ENCODE measurements around the gene ATP8B3.
"Not testable (repeated sequence)": the region's sequence is repeated elsewhere in the genome, so short reads cannot be mapped to it uniquely, and the experiment has no call there.

Gene ATP8B3

DNA sequence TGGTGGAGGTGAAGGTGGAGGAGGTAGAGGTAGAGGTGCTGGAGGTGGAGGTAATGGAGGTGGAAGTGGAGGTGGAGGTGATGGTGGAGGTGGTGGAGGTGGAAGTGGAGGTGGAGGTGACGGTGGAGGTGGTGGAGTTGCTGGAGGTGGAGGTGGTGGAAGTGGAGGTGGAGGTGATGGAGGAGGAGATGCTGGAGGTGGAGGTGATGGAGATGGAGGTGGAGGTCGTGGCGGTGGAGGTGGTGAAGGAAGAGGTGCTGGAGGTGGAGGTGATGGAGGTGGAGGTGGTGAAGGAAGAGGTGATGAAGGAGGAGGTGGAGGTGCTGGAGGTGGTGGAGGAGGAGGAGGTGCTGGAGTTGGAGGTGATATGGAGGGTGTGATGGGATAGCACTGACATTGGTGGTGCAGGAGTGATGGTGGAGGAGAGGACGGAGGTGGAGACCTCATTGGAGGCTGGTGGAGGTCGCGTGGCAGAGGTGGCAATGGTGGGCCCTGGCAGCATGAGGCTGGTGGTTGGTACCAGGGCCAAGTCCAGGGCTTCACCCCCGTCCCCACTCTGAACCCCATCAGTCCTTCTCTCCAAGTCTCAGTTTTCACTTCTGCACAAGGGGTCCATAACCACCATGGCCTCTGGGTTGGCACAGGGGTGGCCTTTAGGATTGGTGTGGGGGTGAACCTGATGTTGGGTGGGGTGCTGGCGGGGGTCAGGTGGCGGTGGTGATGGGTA lies 43.0 kb downstream of the ATP8B3 start:
- no peak for DNase-seq

DNA sequence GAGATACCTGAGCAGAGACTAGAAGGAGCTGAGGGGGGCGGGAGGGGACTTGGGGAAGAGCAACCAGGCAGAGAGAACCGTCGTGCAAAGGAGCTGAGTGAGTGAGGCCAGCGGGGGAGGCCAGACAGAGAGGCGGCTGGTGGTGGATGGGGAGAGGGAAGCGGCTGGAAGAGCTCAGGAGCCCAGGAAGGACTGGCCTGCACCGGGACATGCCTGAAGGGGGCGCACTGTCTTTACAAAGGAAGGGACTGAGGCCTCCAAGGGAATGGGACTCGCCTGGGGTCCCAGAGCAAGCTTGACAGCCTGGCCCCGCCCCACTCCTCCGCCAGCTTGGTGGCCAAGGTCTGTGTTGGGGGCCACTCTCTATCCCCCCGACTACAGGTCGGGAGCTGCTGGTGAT lies 43.8 kb downstream of the ATP8B3 start:
- DNase-seq, result no peak

DNA sequence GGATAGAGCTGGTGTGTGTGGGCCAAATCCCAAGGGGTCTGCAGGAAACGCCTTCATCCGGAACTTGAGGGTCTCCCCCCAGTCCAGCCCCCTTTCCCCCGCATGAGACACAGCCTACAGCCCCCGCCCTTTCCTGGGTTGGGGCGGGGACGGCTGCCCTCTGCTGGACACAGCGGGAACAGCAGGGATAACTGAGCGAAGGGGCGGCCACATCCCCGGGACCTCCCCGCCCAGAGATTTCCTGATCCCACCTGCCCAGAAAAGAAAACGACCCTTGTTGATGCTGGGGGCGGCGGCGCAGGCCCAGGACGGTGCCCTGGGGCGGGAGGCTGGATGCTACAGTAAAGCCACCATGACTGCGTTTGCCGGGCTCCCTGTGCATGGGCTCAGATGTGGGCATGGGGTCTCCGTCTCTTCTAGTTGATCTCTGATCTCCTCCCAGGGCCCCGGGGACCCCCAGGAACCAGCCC lies 44.6 kb downstream of the ATP8B3 start:
- DNase-seq, result peak; percentile 37 to 59

DNA sequence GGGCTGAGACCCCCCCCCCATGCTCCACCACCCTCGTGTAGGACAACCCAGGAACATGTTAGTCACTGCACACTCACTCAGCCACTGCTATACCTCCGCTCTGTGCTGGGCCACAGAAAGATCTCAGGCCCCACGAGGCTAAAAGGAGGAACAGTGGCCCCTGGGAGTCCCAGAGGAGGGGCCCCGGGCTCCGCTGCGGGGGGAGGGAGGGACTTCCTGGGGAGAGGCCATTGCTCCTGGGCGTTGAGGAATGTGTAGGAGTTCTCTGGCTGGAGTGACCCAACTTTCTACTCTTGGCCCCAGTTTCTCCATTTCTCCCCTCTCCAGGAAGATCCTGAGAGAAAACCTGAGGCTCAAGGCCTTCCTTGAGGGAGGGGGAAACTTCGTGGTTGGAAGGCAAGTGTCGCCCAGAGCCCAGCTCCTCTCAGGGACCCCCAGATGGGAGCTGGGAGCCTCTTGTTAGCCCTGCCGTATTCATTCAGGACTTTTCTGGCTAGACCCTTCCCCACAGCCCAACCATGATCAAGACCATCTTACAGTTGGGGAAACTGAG lies 45.2 kb downstream of the ATP8B3 start:
- no peak for DNase-seq

DNA sequence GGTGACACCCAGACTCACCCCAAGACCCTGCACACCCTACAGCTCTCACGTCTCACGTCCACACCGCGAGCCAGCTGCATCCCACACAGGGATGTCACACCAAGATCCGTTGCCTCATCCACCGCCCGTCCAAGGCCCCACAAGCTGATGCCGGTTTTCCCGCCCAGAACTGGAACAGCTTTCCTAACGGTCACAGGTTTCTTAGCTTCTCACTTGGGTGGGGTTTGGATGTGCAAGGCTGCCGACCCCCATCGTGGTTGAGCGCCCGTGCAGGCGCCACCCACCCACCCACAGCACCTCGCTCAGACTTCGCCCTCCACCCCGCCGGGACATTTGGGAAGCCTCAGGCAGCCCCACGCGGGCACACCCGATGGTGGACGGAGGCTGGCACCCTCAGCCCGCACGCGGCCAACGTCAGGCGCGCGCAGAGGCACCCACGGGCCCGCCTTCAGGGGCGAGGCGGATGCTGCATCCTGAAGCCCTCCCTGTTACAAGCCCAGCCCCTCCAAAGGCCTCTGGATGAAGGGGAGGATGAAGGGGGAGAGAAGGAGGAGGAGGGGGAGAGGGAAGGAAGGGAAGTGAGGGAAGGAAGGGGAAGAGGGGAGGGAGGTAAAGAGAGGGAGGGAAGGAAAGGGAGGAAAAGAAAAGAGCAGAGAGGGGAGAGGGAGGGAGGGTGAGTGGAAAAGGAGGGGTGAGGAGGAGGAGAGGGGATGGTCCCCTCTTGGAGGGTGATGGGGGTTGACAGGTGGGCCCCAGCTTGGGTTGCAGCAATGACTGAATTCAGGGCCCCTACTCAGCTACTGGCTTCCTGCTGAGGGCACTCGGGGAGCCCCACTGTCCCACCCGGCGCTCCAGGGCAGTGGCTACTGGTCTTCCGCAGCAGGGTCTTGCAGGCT lies 45.9 kb downstream of the ATP8B3 start:
- no peak for DNase-seq

DNA sequence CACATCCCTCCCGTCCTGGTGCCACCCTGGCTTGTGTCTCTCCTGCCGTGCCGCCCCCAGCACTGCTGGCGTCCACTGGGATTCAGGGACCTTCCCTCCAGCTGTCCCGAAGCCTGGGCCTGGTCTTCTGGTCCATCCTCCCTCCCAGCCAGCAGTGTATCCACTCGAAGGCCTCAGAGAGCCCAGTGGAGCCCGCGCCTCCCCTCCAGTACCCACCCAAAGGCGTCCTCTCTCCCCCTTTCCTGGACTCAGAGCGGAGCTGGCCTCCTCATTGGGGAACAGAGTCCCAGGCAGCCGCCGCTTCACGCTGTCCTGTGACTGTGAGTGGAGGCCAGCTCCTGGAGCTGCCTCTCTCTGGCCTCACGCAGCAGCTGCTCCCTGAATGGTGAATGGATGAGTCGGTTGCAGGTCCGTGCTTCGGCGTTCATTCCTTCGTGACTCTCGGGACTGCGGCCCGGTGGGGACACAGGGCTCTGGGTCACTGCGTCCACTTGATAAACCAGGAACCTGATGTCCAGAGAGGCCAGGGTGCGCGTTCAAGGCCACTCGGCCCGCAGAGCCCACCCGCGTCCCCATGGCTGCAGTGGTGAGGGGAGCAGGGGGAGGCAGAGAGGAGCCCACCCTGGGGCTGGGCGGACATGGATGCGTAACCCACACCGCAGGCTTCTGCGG lies 46.7 kb downstream of the ATP8B3 start:
- DNase-seq, result no peak

DNA sequence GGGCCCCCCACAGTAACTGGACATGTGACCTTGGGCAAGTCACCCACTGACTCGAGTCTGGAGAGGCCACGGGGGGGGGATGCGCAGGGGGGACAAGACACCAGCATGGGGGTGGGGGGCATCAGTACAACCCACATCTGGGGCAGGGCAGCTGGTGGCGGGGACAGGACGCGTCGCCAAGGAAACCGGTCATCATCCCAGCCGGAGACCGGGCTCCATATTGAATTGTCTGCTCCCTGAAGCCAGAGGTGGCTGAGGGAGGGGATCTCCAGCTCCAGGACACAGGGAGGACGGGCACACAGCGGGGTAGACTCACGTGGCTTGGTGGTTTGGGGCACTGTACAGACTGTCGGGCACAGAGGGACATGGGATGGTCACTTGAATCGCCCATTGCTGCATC lies 47.3 kb downstream of the ATP8B3 start:
- no peak for DNase-seq

DNA sequence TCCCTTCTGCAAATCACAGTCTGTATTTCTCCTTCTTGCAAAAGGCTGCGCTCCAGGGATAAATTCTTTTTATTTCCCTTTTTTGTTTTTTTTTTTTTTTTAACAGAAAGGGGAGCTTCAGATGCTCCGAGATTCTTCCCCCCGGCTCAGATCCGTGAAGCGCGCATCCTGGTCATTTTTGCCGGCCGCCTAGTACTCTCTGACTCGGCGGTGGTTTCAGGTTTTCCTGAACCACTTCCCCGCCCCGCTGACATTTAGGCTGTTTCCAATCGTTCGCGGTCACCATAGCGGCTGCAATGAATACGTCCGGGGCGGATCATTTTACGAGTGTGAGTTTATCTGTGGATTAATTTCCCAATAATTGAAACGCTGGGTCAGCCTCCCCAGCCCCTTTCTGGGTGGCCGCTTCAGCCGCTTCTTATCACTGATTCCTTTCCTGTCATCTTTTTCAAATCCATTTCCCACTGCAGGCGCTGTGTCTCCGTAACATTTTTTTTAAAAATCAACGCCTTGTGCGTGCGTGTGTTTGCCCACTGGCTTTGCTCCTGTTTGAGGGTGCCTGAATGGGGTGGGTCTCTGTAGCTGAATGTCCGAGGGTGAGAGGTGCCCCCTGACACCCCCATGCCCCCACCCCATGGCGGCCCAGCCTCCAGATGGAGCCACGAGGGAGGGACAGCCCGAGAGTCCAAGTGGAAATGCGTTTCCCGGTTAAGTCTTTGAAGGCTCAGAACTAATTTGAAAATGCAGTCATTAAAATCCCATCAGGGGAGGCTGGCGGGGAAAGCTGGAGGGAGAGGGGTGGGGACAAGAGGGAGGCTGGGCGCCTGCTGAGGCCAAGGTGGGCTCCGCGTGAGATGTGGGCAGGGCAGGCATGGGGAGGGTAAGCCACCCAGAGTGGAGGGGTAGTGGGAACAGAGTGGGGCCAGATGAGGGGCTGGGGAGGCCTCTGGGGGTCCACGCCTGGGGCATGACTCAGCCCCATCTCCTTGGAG lies 48.1 kb downstream of the ATP8B3 start:
- no peak for DNase-seq

DNA sequence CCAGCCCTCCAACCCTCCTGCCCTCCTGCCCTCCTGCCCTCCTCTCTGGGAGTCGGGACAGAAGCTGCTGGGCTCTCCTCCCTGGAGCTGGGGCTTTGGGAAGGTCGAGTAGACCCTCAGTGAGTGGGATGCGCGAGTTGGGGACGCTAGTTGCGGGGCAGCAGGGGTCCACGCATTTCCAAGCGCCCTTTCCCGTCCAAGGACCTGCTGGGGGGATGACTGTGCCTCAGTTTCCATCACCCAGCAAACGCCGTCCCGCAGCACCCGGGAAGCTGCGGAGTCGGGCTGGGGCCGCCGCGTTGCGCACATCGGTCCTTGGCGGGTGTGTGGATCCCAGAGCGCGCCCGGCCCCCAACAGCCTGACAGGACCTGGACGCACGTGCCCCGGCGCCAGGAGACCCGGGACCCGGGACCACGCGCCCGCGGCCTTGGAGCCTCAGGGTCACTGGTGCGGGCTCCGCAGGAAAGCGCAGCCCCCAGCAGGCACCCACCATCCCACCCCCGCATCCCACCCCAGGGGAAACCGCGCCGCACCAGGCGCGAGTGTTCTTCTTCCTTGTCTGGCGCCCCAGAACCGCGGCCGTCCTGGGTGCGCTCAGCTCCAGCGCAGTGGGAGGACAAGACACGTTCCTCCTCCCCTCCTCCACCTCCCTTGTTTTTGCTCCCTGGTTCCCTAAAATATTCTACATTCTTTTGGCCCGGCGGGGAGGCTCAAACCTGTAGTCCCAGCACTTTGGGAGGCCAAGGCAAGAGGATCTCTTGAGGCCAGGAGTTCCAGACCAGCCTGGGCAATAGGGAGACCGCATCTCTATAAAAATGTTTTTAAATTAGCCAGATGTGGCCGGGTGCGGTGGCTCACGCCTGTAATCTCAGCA lies 49.6 kb downstream of the ATP8B3 start:
- DNase-seq, result no peak

DNA sequence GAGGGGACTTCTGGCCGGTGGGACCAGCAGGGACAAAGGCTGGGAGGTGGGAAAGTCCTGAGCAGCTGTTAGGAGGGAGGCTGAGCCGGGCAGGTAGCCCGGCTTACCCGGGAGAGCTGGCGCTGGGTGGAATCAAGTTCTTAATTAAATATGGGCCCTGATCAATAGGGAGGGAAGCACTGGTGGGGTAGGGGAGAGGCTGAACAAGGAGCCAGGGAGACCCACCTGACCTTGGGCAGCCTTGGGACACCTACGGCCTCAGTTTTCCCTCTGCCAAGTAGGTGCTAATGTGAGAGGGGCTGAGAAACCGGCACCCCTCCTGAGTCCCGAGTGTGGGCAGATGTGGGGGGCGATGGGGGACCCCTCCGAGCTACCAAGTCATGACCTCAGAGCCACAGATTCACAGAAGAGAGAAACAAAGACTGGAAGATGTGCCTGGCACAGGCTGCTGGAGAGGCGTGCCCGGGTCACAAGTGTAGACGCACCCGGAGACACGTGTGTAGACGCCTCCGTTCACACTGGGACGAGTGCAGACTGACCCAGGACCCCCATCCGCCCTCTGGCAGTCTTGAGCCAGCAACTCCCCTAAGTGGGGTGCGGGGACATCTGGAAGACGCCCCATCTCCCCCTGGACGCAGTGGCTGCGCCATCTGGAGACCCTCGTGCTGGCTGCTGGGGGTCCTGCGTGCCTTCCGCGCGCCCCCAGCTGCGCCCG lies 50.4 kb downstream of the ATP8B3 start:
- no peak for DNase-seq

DNA sequence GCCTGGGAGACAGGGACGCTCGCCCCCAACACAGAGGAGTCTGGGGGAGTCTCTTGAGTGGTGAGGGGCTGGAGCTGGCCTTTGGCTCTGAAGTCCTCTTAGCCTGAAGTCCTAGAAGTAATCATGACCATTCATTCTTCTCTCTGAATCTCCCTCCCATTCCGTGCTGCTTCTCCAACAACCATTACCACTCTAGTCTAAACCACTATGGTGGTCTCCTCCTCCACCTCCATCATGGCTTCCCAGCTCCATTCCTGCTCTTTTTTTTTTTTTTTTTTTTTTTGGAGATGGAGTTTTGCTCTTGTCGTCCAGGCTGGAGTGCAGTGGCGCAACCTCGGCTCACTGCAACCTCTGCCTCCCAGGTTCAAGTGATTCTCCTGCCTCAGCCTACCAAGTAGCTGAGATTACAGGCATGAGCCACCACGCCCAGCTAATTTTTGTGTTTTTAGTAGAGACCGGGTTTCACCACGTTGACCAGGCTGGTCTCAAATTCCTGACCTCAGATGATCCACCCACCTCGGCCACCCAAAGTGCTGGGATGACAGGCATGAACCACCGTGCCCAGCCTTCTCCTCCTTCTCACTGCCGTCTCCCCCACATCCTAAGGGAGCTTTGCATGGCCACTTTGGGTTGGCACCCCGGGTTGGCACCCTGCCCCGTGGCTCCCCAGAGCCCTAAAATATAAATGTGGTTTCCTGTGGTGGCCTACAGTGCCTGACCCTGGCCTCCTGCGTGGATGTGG lies 51.1 kb downstream of the ATP8B3 start:
- not testable (repeated sequence) for DNase-seq

DNA sequence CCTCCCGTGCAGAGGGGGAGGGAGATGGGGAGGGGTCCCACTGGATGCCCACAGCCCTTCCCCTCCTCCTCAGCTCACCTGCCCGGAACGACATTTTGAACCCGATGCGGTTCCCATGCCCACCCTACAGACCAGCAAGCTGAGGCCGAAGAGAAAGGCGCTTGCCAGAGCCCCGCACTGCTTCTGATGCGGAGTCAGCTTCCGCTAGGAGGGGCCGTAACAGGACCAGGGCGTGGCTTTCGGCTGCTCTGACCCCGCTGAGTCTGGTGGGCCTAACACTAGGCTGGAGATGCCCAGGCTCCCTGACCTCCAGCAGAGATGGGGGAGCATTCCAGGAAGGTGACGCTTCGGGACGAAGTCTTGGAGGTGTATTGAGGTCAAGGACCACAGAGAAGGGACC lies 52.1 kb downstream of the ATP8B3 start:
- DNase-seq, result no peak

DNA sequence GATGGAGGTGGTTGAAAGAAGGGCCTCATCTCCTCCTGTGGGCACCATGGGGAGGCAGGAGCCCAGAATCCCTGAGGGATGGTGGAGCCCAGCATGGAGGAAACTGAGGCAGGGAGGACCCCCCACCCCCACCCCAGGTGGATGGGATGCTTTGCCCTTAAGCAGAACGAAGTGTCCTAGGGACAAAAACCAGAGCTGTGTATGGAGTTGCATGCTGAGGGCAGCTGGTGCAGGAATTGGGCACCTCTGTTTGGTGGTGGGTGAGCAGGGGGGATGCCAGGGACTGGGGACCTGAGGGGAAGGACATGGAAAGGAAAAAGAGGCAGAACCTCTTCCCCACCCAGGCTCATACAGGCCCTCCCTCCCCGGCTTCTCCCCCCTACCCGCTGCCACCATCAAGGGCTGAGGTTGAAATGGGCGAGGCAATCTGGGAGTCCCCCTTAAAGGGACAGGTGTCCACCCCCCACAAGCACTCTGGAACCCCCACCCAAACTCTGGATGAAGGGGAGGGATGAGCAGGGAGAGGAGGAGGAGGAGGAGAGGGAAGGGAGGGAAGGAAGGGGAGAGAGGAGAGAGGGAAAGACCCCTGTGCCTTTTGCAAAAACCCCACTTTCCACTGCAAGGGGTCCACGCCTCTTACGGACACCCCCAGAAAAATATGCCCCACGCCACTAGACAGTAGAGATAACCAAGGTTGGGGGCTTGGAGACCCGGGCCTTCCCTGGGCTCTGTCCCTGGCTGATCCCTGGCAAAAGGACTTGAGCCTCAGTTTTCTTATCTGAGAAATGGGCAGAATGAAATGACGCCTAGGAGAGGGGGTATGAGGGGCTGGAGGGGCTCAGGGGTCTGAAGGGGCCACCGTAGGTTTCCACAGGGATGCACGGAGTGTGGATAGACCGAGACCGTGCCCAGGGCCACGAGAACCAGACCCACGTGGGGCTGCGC lies 52.8 kb downstream of the ATP8B3 start:
- DNase-seq, result no peak

DNA sequence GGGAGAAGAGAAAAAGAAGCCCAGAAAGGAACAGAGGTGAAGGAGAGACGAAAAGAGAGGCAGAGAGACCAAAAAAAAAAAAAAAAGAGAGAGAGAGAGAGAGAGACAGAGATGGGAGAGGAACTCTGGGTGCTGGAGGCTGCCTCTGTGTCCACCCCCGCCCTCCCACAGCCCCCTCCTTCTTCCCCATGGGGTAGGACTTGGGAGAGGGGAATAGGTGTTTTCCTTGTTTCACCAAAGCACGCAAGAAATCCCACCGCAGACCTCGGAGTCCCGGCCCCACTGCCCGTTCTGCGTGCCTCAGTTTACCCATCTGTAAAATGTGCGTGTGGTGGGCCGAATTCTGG lies 53.9 kb downstream of the ATP8B3 start:
- no peak for DNase-seq

DNA sequence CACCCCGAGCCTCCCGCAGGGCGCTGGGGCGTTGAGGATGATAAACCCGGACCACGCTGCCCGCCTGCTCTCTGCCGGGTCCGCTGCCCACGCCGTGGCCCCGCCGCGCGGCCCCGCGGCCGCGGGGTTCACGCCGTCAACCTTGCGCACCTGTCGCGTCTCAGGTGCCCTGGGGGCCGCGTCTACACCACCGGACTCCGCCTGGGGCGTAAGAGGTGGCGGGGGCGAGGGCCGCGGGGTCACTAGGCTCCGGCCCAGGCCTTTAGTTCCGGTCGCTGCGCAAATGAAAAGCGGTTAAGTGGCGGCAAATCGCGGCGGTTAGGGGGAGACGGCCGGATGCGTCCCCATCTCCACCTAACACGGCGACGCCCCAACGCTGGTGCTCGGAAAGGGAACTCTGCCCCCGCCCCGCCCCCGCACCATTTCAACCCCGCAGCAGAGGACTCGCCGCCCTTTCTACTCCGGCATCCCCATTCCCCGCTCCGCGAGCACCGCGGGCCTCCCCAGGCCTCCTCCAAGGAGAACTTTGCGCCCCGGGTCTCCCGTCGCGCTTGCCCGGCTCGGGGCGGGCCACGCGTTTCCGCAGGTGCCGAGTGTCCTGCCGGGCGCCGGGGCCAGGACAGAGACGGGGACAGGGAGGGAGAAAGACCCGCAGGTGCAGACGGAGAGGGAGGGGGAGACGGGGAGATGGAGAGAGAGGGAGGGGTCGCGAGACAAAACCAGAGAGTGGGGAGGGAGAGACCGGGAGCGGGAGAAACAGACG lies 54.4 kb downstream of the ATP8B3 start:
- no peak for DNase-seq

DNA sequence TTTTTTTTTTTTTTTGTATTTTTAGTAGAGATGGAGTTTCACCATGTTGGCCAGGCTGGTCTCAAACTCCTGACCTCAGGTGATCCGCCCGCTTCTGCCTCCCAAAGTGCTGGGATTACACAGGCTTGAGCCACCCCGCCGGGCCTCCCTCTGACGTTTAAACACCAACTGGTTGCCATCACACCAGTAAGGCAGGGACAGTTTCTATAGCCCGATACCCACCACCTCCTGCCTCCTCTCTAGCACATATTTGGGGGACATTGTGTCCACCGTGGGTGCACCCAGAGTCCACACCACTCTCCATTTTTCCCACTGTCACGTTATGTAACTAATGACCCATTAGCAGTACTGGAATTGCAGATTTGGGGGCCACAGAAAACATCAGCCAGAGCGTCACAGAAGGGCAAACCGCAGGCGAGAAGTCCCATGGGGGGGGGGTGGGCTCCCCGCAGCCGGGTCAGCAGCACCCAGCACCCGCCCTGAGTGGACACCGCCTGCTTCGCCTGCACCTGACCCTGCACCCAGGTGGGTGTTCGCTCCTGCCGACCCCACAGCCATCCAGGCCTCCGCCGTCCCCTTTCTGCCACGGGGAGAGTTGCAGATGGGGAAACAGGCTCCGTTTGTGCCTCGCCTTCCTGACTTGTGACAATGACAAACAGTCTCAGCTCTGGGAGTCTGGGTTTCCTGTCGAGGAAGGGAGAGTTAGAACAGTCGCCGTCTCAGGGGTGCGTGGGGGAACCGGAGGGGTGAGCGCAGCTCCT lies 55.2 kb downstream of the ATP8B3 start:
- DNase-seq, result no peak

DNA sequence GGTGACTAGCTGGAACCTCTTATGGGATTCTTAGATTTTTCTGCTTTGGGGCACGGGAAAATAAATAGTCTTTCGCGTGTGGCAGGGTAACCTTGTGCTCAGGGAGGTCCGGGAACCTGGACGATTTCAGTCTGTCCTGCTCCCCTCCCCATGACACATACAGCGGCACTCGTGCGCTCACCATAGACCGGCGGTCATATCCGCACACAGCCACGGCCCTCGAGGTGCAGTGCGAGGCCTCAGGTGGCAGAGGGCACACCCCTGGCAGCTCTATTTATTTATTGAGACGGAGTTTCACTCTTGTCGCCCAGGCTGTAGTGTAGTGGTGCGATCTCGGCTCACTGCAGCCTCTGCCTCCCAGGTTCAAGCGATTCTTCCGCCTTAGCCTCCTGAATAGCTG lies 55.8 kb downstream of the ATP8B3 start:
- DNase-seq, result no peak
